SU-DHL-6 (cell line): ENCODE measurements around the gene SFXN2.

Source experiments
- CTCF ChIP-seq: fragments of 200-600 bp; sonication (generic); IDR thresholded peaks from one replicate; pipeline ENCODE4 v1.5.1; 2017; ENCODE audit warnings: antibody characterized with exemption, mild to moderate bottlenecking, low read length, moderate library complexity; ENCODE audit not compliant: insufficient read depth, poor library complexity, severe bottlenecking
- EZH2phosphoT487 ChIP-seq: fragments of 200-600 bp; sonication (generic), shearing (Covaris generic); conservative IDR thresholded peaks from 2 replicates; pipeline ENCODE4 v1.6.1; 2018; ENCODE audit warnings: mild to moderate bottlenecking, antibody characterized with exemption, low read length, moderate library complexity, mixed read lengths

- no peak for TF ChIP-seq CTCF
- no peak for TF ChIP-seq EZH2phosphoT487
These were observed 66.0 kb downstream of the SFXN2 start for GRCh38 chr10:102780527-102780808.
